DND-41 (cell line): Measurements from ENCODE around the gene UBXN2A.

Experiments
- ATAC-seq: fragments of 200-7000 bp; cut with Tn5 transposase; 3 replicates; pipeline ENCODE4 v1.9.1; 2021; ENCODE audit warnings: low read depth; ENCODE audit not compliant: insufficient read depth
- DNase-seq: peaks from one replicate; pipeline ENCODE4 v3.0.0-alpha.2; 2020
- H2AFZ ChIP-seq: 2 replicates; pipeline ENCODE4 v1.6.0; 2012; ENCODE audit warnings: low read depth, low read length
- H3K27ac ChIP-seq: 2 replicates; pipeline ENCODE4 v1.5.1; 2012; ENCODE audit warnings: low read length, inconsistent platforms
- H3K27me3 ChIP-seq: fragments of 200-600 bp; sonication (generic); 2 replicates; pipeline ENCODE4 v1.6.0; 2012; ENCODE audit warnings: low read length, mild to moderate bottlenecking, inconsistent platforms; ENCODE audit not compliant: insufficient read depth, poor library complexity
- H3K36me3 ChIP-seq: 2 replicates; pipeline ENCODE4 v1.5.1; 2012; ENCODE audit warnings: low read length, inconsistent platforms; ENCODE audit not compliant: insufficient read depth
- H3K4me1 ChIP-seq: 2 replicates; pipeline ENCODE4 v1.5.1; 2012; ENCODE audit warnings: mild to moderate bottlenecking, low read length; ENCODE audit not compliant: insufficient read depth
- H3K4me2 ChIP-seq: 2 replicates; pipeline ENCODE4 v1.6.0; 2012; ENCODE audit warnings: mild to moderate bottlenecking, moderate library complexity, low read length, inconsistent platforms; ENCODE audit not compliant: insufficient read depth
- H3K4me3 ChIP-seq, 2 experiments: fragments of 200-600 bp in 1 of 2; shearing (Covaris generic) in 1 of 2; 2 replicates each; pipeline ENCODE4 v1.5.1; 2012 to 2016; ENCODE audit warnings: inconsistent platforms in 2 of 2, low read length in 2 of 2, mild to moderate bottlenecking in 2 of 2, low read depth in 1 of 2, moderate library complexity in 1 of 2
- H3K79me2 ChIP-seq: 2 replicates; pipeline ENCODE4 v1.6.0; 2012; ENCODE audit warnings: low read length, inconsistent platforms; ENCODE audit not compliant: insufficient read depth
- H3K9ac ChIP-seq: 2 replicates; pipeline ENCODE4 v1.6.0; 2012; ENCODE audit warnings: low read depth, mild to moderate bottlenecking, inconsistent platforms, low read length, moderate library complexity
- H3K9me3 ChIP-seq: 2 replicates; pipeline ENCODE4 v1.5.1; 2012; ENCODE audit warnings: low read length, moderate library complexity, mild to moderate bottlenecking, inconsistent platforms; ENCODE audit not compliant: insufficient read depth, severe bottlenecking
- H4K20me1 ChIP-seq: 2 replicates; pipeline ENCODE4 v1.6.0; 2012; ENCODE audit warnings: low read length; ENCODE audit not compliant: insufficient read depth
- EZH2 ChIP-seq: IDR thresholded peaks from 3 replicates; pipeline ENCODE4 v1.6.1; 2012; ENCODE audit warnings: borderline replicate concordance, low read depth, mild to moderate bottlenecking, moderate library complexity, low read length, inconsistent platforms; ENCODE audit not compliant: severe bottlenecking
- TF ChIP-seq, protein P1 (sequence below): IDR thresholded peaks from 2 replicates; pipeline ENCODE4 v1.5.1; 2012; ENCODE audit warnings: borderline replicate concordance, low read length, moderate library complexity, mild to moderate bottlenecking; ENCODE audit not compliant: poor library complexity, severe bottlenecking; ENCODE audit errors: extremely low read depth

Gene UBXN2A

GRCh38 chr2:24015562-24016375, 75.5 kb downstream of the UBXN2A start:
- Histone ChIP-seq H3K4me1 (no peaks in the 10 kb centered on the region), H4K20me1 (no peaks in the 10 kb centered on the region), H3K36me3 (no peaks in the 10 kb centered on the region), H3K27me3 (no peaks in the 10 kb centered on the region), H3K9me3 (no peaks in the 10 kb centered on the region), H2AFZ (no peak overlapping the region), H3K4me2 (no peak overlapping the region), H3K27ac (no peak overlapping the region), H3K79me2 (no peaks in the 10 kb centered on the region), H3K9ac (no peak overlapping the region), H3K4me3 (no peak overlapping the region)
- TF ChIP-seq, protein P1, sequence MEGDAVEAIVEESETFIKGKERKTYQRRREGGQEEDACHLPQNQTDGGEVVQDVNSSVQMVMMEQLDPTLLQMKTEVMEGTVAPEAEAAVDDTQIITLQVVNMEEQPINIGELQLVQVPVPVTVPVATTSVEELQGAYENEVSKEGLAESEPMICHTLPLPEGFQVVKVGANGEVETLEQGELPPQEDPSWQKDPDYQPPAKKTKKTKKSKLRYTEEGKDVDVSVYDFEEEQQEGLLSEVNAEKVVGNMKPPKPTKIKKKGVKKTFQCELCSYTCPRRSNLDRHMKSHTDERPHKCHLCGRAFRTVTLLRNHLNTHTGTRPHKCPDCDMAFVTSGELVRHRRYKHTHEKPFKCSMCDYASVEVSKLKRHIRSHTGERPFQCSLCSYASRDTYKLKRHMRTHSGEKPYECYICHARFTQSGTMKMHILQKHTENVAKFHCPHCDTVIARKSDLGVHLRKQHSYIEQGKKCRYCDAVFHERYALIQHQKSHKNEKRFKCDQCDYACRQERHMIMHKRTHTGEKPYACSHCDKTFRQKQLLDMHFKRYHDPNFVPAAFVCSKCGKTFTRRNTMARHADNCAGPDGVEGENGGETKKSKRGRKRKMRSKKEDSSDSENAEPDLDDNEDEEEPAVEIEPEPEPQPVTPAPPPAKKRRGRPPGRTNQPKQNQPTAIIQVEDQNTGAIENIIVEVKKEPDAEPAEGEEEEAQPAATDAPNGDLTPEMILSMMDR, result no peak
- no peak for TF ChIP-seq EZH2
- ATAC-seq (no peak), DNase-seq (no peak)

- Histone ChIP-seq H3K4me1 (no peaks in the 10 kb centered on the region), H3K4me2 (no peak overlapping the region), H3K9ac (no peak overlapping the region), H3K27ac (no peak overlapping the region), H3K4me3 (no peak overlapping the region), H2AFZ (no peak overlapping the region), H4K20me1 (no peaks in the 10 kb centered on the region; the same call in 1 of the 2 replicates), H3K79me2 (no peaks in the 10 kb centered on the region), H3K9me3 (no peaks in the 10 kb centered on the region), H3K27me3 (no peaks in the 10 kb centered on the region), H3K36me3 (no peaks in the 10 kb centered on the region)
- DNase-seq (no peak), ATAC-seq (0 out of 3 replicates have a peak, but pooled peaks have one; percentile 11)
- TF ChIP-seq EZH2, result no peak
- TF ChIP-seq, protein P1, result no peak
Measured at GRCh38 chr2:24016376-24016761, 76.1 kb downstream of the UBXN2A start.

GRCh38 chr2:24016853-24017703, 76.8 kb downstream of the UBXN2A start:
- no peak overlapping the region for H3K9ac ChIP-seq
- H3K4me3 ChIP-seq, result no peak overlapping the region
- TF ChIP-seq, protein P1, result no peak
- no peak for TF ChIP-seq EZH2
- no peaks in the 10 kb centered on the region for H3K79me2 ChIP-seq
- DNase-seq (no peak), ATAC-seq (no peak)
- H3K36me3 ChIP-seq, result no peaks in the 10 kb centered on the region
- H3K4me1 ChIP-seq, result no peaks in the 10 kb centered on the region
- H3K27me3 ChIP-seq, result no peaks in the 10 kb centered on the region
- H3K4me2 ChIP-seq, result no peak overlapping the region
- H3K27ac ChIP-seq, result no peak overlapping the region
- H4K20me1 ChIP-seq, result no peaks in the 10 kb centered on the region; the same call in 1 of the 2 replicates
- H2AFZ ChIP-seq, result no peak overlapping the region
- no peaks in the 10 kb centered on the region for H3K9me3 ChIP-seq
